Kidney (tissue), 14 donors: Measurements from ENCODE around the gene CYBA. TPM values are rescaled to one million over a fixed set of nuclear protein-coding genes. Genes with fewer than 3 reads are reported as not detected.

Experiments
- DNase-seq, 5 donors: peaks; one replicate each; pipeline ENCODE4 v3.0.0-alpha.2; 2013 to 2020
- FAIRE-seq: peaks from 2 replicates; lab custom pipeline; 2012; peaks lifted over from hg19 to GRCh38; lab: Jason Lieb, UNC
- H3K27ac ChIP-seq, 2 donors: one replicate each; pipeline ENCODE4 v1.7.0; 2013; ENCODE audit warnings: low read depth in 2 of 2, low read length in 2 of 2, inconsistent platforms in 1 of 2
- H3K27me3 ChIP-seq: one replicate; pipeline ENCODE4 v1.7.1; 2013; ENCODE audit warnings: low read length, inconsistent platforms; ENCODE audit not compliant: control insufficient read depth, insufficient read depth
- H3K36me3 ChIP-seq, 3 donors: one replicate each; pipeline versions ENCODE4 v1.7.0 to v1.7.1; 2013; ENCODE audit warnings: low read length in 3 of 3, control low read depth in 1 of 3, inconsistent platforms in 1 of 3; ENCODE audit not compliant: insufficient read depth in 3 of 3, control insufficient read depth in 2 of 3
- H3K4me1 ChIP-seq, 3 donors: one replicate each; pipeline versions ENCODE4 v1.7.0 to v1.7.1; 2013; ENCODE audit warnings: low read length in 3 of 3, inconsistent platforms in 1 of 3, low read depth in 1 of 3; ENCODE audit not compliant: control insufficient read depth in 2 of 3, insufficient read depth in 2 of 3
- H3K4me3 ChIP-seq, 3 donors: one replicate each; pipeline versions ENCODE4 v1.7.0 to v1.8.1; 2013; ENCODE audit warnings: low read length in 3 of 3, control low read depth in 1 of 3, inconsistent platforms in 1 of 3
- H3K9ac ChIP-seq, 3 donors: one replicate each; pipeline versions ENCODE4 v1.7.0 to v1.7.1; 2013; ENCODE audit warnings: low read length in 3 of 3, control low read depth in 1 of 3, inconsistent platforms in 1 of 3
- H3K9me3 ChIP-seq, 3 donors: one replicate each; pipeline versions ENCODE4 v1.7.0 to v1.7.1; 2013; ENCODE audit warnings: low read length in 3 of 3, control low read depth in 1 of 3, inconsistent platforms in 1 of 3; ENCODE audit not compliant: control insufficient read depth in 2 of 3, insufficient read depth in 1 of 3
- intact Hi-C: fragments of 100-400 bp; cut with DNase I; formaldehyde crosslinking; loops from one replicate; pipeline ENCODE4 v1.11.1; 2022
- polyA plus RNA-seq: library from polyadenylated mRNA; stranded (reverse); fragments of 350-450 nt; fragmentation: Illumina TruSeq; extraction: RNeasy Lipid Tissue Mini Kit (QIAGEN cat#74804); gene quantifications from one replicate; pipeline ENCODE4 v1.2.3, GENCODE V29; 2014; ENCODE audit warnings: low read depth, low replicate concordance; ENCODE audit not compliant: insufficient read depth
- total RNA-seq: library from RNA; stranded (reverse); fragmentation: NEBNext Ultra II Directional; extraction: Animal tissue kit (Norgen Biotek cat#: 25700); gene quantifications from one replicate; pipeline ENCODE4 v1.2.1, GENCODE V29; 2021
- TF ChIP-seq, protein P1 (sequence below): IDR thresholded peaks from 3 replicates; pipeline ENCODE4 v1.5.1; 2012; ENCODE audit warnings: mild to moderate bottlenecking, moderate library complexity, borderline replicate concordance; ENCODE audit not compliant: insufficient read depth; ENCODE audit errors: extremely low read depth
- donor health status: control.
- donor health status: control.
- donor health status: control.
- donor health status: control.
- donor health status: control.
- donor health status: DM: yes; HTN: yes; CAD: no.
- donor health status: Normal renal cell carcinoma (clear cell type).

The CYBA gene
- total and polyA plus RNA-seq, 2 donors from 2014 or later = 263 to 395 TPM

DNA sequence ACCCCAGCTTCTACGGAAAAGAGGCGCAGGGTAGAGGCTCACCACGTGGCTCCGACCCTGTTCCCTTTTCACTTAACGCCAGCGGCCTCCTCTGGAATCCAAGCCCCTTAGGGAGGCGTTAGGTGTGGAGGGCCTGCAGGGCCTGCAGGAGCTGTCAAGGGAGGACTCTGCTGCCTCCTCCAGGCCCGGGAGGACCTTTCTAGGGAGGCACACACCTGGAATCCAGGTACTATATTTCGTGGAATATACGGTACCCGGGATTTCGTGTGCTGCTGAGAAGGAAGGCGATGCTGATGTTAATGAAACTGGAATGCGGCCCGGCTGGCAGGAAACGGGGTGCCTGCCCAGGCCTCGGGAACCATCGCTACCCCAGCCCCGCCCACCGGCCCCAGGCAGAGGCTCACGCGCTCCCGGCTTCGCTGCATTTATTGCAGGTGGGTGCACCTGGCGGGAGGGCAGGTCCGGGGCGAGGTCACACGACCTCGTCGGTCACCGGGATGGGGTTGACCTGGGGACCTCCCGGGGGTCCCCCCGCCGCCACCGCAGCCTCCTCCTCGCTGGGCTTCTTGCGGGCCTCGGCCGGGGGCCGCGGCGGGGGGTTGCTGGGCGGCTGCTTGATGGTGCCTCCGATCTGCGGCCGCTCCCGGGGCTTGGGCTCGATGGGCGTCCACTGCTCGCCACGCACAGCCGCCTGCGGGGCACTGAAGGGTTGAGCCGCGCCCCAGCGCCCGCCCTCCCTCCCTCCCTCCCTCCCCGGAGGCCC is 7.8 kb downstream of the CYBA start:
- peaks cover 0 to 2% (median 0%) of the 10 kb centered on the region in 3 donors for H3K4me1 ChIP-seq
- H3K9ac ChIP-seq = no peak overlapping the region
- no peaks in the 10 kb centered on the region for H3K9me3 ChIP-seq
- no peaks in the 10 kb centered on the region for H3K36me3 ChIP-seq
- H3K27ac ChIP-seq = no peak overlapping the region
- TF ChIP-seq, protein P1, sequence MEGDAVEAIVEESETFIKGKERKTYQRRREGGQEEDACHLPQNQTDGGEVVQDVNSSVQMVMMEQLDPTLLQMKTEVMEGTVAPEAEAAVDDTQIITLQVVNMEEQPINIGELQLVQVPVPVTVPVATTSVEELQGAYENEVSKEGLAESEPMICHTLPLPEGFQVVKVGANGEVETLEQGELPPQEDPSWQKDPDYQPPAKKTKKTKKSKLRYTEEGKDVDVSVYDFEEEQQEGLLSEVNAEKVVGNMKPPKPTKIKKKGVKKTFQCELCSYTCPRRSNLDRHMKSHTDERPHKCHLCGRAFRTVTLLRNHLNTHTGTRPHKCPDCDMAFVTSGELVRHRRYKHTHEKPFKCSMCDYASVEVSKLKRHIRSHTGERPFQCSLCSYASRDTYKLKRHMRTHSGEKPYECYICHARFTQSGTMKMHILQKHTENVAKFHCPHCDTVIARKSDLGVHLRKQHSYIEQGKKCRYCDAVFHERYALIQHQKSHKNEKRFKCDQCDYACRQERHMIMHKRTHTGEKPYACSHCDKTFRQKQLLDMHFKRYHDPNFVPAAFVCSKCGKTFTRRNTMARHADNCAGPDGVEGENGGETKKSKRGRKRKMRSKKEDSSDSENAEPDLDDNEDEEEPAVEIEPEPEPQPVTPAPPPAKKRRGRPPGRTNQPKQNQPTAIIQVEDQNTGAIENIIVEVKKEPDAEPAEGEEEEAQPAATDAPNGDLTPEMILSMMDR = no peak
- intact Hi-C loops = no loop called here
- H3K27me3 ChIP-seq = peaks cover 6% of the 10 kb centered on the region
- H3K4me3 ChIP-seq = no peak overlapping the region
- DNase-seq (peak in 1 of 5 donors; percentile 60), FAIRE-seq (no peak)

DNA sequence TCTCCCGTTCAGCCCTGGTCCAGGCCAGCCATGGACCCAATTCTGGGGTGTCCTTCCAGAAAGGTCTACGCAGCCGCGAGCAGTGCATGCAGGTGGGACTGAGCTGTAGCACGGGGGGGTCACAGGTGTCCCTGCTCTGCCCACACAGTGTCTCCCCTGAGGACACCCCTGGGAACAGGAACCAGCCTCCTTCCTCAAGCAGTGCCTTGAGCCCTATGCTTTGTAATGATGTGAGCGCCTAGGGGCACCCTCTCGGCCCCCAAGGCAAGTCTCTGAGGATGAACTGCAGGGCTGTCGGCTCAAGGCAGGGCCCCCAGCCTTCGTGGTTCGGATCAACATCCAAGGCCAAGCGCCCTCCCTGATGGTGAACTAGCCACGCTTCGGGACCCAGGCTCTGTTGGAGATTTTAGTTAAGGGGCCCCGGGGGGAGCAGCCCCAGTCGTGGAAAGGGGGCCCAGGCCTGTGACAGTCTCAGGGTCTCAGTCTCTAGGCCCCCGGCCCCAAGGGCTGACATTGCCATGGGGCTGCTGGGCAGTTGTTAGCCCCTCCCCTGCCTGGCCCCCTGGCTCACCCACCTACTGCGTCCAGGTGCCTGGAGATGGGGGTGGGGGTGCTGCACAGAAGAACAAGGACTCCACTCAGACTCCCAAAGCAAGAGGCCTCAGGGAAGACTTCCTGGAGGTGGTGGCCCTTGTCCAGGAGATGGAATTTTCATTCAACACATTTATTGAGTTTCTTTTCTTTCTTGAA is 10.2 kb downstream of the CYBA start:
- Histone ChIP-seq H3K4me3 (no peak overlapping the region), H3K9me3 (no peaks in the 10 kb centered on the region), H3K27ac (no peak overlapping the region), H3K4me1 (peaks cover 0 to 2% (median 0%) of the 10 kb centered on the region in 3 donors), H3K36me3 (no peaks in the 10 kb centered on the region), H3K9ac (no peak overlapping the region), H3K27me3 (peaks cover 6% of the 10 kb centered on the region)
- TF ChIP-seq, protein P1 = no peak
- intact Hi-C loops = no loop called here
- FAIRE-seq = no peak
- no peak for DNase-seq

DNA sequence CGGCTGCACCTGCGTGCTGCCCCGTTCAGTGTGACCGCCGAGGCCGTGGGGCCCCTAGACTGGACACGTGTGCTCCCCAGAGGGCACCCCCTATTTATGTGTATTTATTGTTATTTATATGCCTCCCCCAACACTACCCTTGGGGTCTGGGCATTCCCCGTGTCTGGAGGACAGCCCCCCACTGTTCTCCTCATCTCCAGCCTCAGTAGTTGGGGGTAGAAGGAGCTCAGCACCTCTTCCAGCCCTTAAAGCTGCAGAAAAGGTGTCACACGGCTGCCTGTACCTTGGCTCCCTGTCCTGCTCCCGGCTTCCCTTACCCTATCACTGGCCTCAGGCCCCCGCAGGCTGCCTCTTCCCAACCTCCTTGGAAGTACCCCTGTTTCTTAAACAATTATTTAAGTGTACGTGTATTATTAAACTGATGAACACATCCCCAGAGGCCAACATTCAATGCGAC is 10.8 kb downstream of the CYBA start:
- H3K9me3 ChIP-seq = no peaks in the 10 kb centered on the region
- no peak overlapping the region for H3K4me3 ChIP-seq
- H3K4me1 ChIP-seq = peaks cover 0 to 2% (median 0%) of the 10 kb centered on the region in 3 donors
- DNase-seq = no peak
- H3K27me3 ChIP-seq = peaks cover 6% of the 10 kb centered on the region
- H3K36me3 ChIP-seq = no peaks in the 10 kb centered on the region
- TF ChIP-seq, protein P1 = no peak
- no peak overlapping the region for H3K27ac ChIP-seq
- H3K9ac ChIP-seq = no peak overlapping the region
- intact Hi-C loops = no loop called here
- FAIRE-seq = no peak
